Neuronal stem cell (in vitro differentiated cells): ENCODE measurements around the gene RAB13.

Experiments used
- DNase-seq: peaks from one replicate; pipeline ENCODE4 v3.0.0-alpha.2; 2013; ENCODE audit warnings: low spot score
- H2AFZ ChIP-seq: one replicate; pipeline ENCODE4 v1.6.1; 2013; ENCODE audit warnings: mild to moderate bottlenecking, low read length, inconsistent platforms
- H2AK5ac ChIP-seq: 2 replicates; pipeline ENCODE4 v1.6.1; 2013; ENCODE audit warnings: low read depth, mild to moderate bottlenecking, inconsistent platforms, low read length, moderate library complexity, mixed read lengths
- H2BK120ac ChIP-seq: 2 replicates; pipeline ENCODE4 v1.6.1; 2013; ENCODE audit warnings: low read depth, mild to moderate bottlenecking, inconsistent platforms, low read length, moderate library complexity, mixed read lengths
- H2BK12ac ChIP-seq: one replicate; pipeline ENCODE4 v1.6.1; 2013; ENCODE audit warnings: low read length, inconsistent platforms
- H2BK15ac ChIP-seq: 2 replicates; pipeline ENCODE4 v1.6.1; 2013; ENCODE audit warnings: mild to moderate bottlenecking, low read length, inconsistent platforms, mixed read lengths
- H2BK5ac ChIP-seq: one replicate; pipeline ENCODE4 v1.6.1; 2013; ENCODE audit warnings: inconsistent platforms, mild to moderate bottlenecking, low read length, moderate library complexity
- H3K14ac ChIP-seq: one replicate; pipeline ENCODE4 v1.6.1; 2013; ENCODE audit warnings: low read length, inconsistent platforms
- H3K18ac ChIP-seq: 2 replicates; pipeline ENCODE4 v1.6.1; 2013; ENCODE audit warnings: low read length, inconsistent platforms
- H3K23ac ChIP-seq: 2 replicates; pipeline ENCODE4 v1.6.1; 2013; ENCODE audit warnings: low read depth, mild to moderate bottlenecking, mixed read lengths, low read length, inconsistent platforms; ENCODE audit not compliant: poor library complexity
- H3K27ac ChIP-seq: replicated peaks from 3 replicates; pipeline ENCODE4 v1.5.1; 2013; ENCODE audit warnings: low read length, inconsistent platforms
- H3K27me3 ChIP-seq, 3 experiments: 2 replicates each; pipeline ENCODE4 v1.6.1; 2013; ENCODE audit warnings: low read length in 3 of 3, mild to moderate bottlenecking in 2 of 3, inconsistent platforms in 1 of 3, low read depth in 1 of 3, mixed read lengths in 1 of 3, moderate library complexity in 1 of 3; ENCODE audit not compliant: control insufficient read depth in 3 of 3, insufficient read depth in 3 of 3
- H3K36me3 ChIP-seq, 2 donors: replicated peaks in 1 of 2; 2 replicates each; pipeline ENCODE4 v1.6.1; 2013; ENCODE audit warnings: low read length in 2 of 2; ENCODE audit not compliant: control insufficient read depth in 2 of 2, insufficient read depth in 2 of 2
- H3K4ac ChIP-seq: 2 replicates; pipeline ENCODE4 v1.6.1; 2013; ENCODE audit warnings: inconsistent platforms, mild to moderate bottlenecking, low read length, moderate library complexity
- H3K4me1 ChIP-seq, 2 donors: 1 replicate in 1 of 2; 2 replicates in 1 of 2; pipeline ENCODE4 v1.6.1; 2013; ENCODE audit warnings: low read length in 2 of 2, low read depth in 1 of 2; ENCODE audit not compliant: control insufficient read depth in 2 of 2, insufficient read depth in 1 of 2
- H3K4me2 ChIP-seq: one replicate; pipeline ENCODE4 v1.6.1; 2013; ENCODE audit warnings: mild to moderate bottlenecking, low read length, inconsistent platforms; ENCODE audit not compliant: insufficient read depth, poor library complexity, severe bottlenecking
- H3K4me3 ChIP-seq, 2 donors: 2 replicates each; pipeline ENCODE4 v1.5.1; 2013; ENCODE audit warnings: low read length in 2 of 2, mild to moderate bottlenecking in 2 of 2, inconsistent platforms in 1 of 2, moderate library complexity in 1 of 2
- H3K79me1 ChIP-seq: one replicate; pipeline ENCODE4 v1.6.1; 2013; ENCODE audit warnings: low read depth, mild to moderate bottlenecking, inconsistent platforms, low read length, moderate library complexity
- H3K9ac ChIP-seq: one replicate; pipeline ENCODE4 v1.6.1; 2013; ENCODE audit warnings: mild to moderate bottlenecking, low read depth, low read length, inconsistent platforms; ENCODE audit not compliant: poor library complexity
- H3K9me3 ChIP-seq, 2 donors: replicated peaks in 1 of 2; 2 replicates each; pipeline versions ENCODE3 to v1.6.1; 2013; ENCODE audit warnings: low read length in 2 of 2, mild to moderate bottlenecking in 2 of 2, inconsistent platforms in 1 of 2, low read depth in 1 of 2, mixed read lengths in 1 of 2, moderate library complexity in 1 of 2; ENCODE audit not compliant: control insufficient read depth in 2 of 2, insufficient read depth in 1 of 2
- H4K8ac ChIP-seq: one replicate; pipeline ENCODE4 v1.6.1; 2013; ENCODE audit warnings: low read depth, mild to moderate bottlenecking, inconsistent platforms, low read length, moderate library complexity
- H4K91ac ChIP-seq: one replicate; pipeline ENCODE4 v1.6.1; 2013; ENCODE audit warnings: low read length, low read depth, mild to moderate bottlenecking, inconsistent platforms; ENCODE audit not compliant: poor library complexity
- WGBS, 2 donors: extraction: QIAGEN DNeasy Blood & Tissue Kit; methylation state at CpG; one replicate each; pipeline ENCODE4 v1.1.7; 2013; ENCODE audit warnings: missing lambda C conversion rate in 2 of 2, mixed read lengths in 1 of 2; ENCODE audit not compliant: insufficient read length in 2 of 2, insufficient replicate concordance in 1 of 2; ENCODE audit errors: extremely low coverage in 2 of 2; 5-methylcytosine and 5-hydroxymethylcytosine counted together

RAB13 gene

GRCh38 chr1:153951801-153952200 lies 34.3 kb downstream of the RAB13 start:
- Histone ChIP-seq H3K36me3 (peaks cover 27 to 73% of the 10 kb centered on the region in 2 donors), H2BK5ac (peak overlapping the region; percentile 13), H3K4me3 (no peak overlapping the region), H3K4ac (no peak overlapping the region), H3K4me2 (no peak overlapping the region), H2BK15ac (no peak overlapping the region), H3K23ac (no peak overlapping the region), H2AK5ac (no peak overlapping the region), H3K18ac (no peak overlapping the region), H4K91ac (no peak overlapping the region), H3K27ac (no peak overlapping the region), H4K8ac (no peak overlapping the region), H3K9me3 (no peaks in the 10 kb centered on the region), H3K9ac (peak overlapping the region; percentile 30), H3K4me1 (peaks cover 2 to 3% of the 10 kb centered on the region in 2 donors), H2BK120ac (no peak overlapping the region), H3K27me3 (no peaks in the 10 kb centered on the region), H3K14ac (no peak overlapping the region), H2BK12ac (no peak overlapping the region), H2AFZ (no peak overlapping the region), H3K79me1 (peaks cover 4% of the 10 kb centered on the region)
- DNase-seq, result no peak
- no CpG with 5 or more reads among the region's 2 CpGs for WGBS, 2 donors

GRCh38 chr1:153951183-153951582 lies 35.0 kb downstream of the RAB13 start:
- no peak overlapping the region for H4K91ac ChIP-seq
- H3K4me2 ChIP-seq, result no peak overlapping the region
- no peak overlapping the region for H2BK12ac ChIP-seq
- H3K9me3 ChIP-seq, result no peaks in the 10 kb centered on the region
- peaks cover 2 to 3% of the 10 kb centered on the region in 2 donors for H3K4me1 ChIP-seq
- DNase-seq, result no peak
- H2BK120ac ChIP-seq, result no peak overlapping the region
- H3K23ac ChIP-seq, result peak overlapping the region; percentile 47
- WGBS, 2 donors, result no CpG with 5 or more reads among the region's 11 CpGs
- no peak overlapping the region for H3K9ac ChIP-seq
- H2AK5ac ChIP-seq, result no peak overlapping the region
- H2BK15ac ChIP-seq, result no peak overlapping the region
- no peak overlapping the region for H3K4me3 ChIP-seq
- no peak overlapping the region for H3K18ac ChIP-seq
- H3K14ac ChIP-seq, result no peak overlapping the region
- H4K8ac ChIP-seq, result no peak overlapping the region
- peaks cover 4% of the 10 kb centered on the region for H3K79me1 ChIP-seq
- no peak overlapping the region for H3K4ac ChIP-seq
- peaks cover 27 to 73% of the 10 kb centered on the region in 2 donors for H3K36me3 ChIP-seq
- H2BK5ac ChIP-seq, result peak overlapping the region; percentile 13
- no peak overlapping the region for H3K27ac ChIP-seq
- H3K27me3 ChIP-seq, result no peaks in the 10 kb centered on the region
- H2AFZ ChIP-seq, result no peak overlapping the region

- H3K9ac ChIP-seq, result peak within 1 kb of the TSS; percentile 88
- no peak within 1 kb of the TSS for H3K27ac ChIP-seq
- no peaks in the 10 kb centered on the region for H3K9me3 ChIP-seq
- H4K91ac ChIP-seq, result no peak within 1 kb of the TSS
- peak within 1 kb of the TSS; percentile 89 to 94 for H3K4me3 ChIP-seq
- WGBS, 2 donors, result no CpG with 5 or more reads among the region's 28 CpGs
- H2AK5ac ChIP-seq, result peak within 1 kb of the TSS; percentile 64
- H2BK12ac ChIP-seq, result no peak within 1 kb of the TSS
- H2BK5ac ChIP-seq, result no peak within 1 kb of the TSS
- no peak within 1 kb of the TSS for H2BK120ac ChIP-seq
- H3K4ac ChIP-seq, result no peak within 1 kb of the TSS
- H3K79me1 ChIP-seq, result peaks cover 4% of the 10 kb centered on the region
- peak; percentile 76 for DNase-seq
- peaks cover 7 to 13% of the 10 kb centered on the region in 2 donors for H3K4me1 ChIP-seq
- no peak within 1 kb of the TSS for H4K8ac ChIP-seq
- H3K14ac ChIP-seq, result no peak within 1 kb of the TSS
- H3K18ac ChIP-seq, result peak within 1 kb of the TSS; percentile 88
- H3K23ac ChIP-seq, result peak within 1 kb of the TSS; percentile 82
- H2AFZ ChIP-seq, result peak within 1 kb of the TSS; percentile 89
- H2BK15ac ChIP-seq, result no peak within 1 kb of the TSS
- peak within 1 kb of the TSS; percentile 99 for H3K4me2 ChIP-seq
- peaks cover 17 to 77% of the 10 kb centered on the region in 2 donors for H3K36me3 ChIP-seq
- H3K27me3 ChIP-seq, result peaks cover 0 to 3% (median 0%) of the 10 kb centered on the region in 3 experiments
Measured at GRCh38 chr1:153946622-153947241, 39.4 kb downstream of the RAB13 start, which contains the start of gene DENND4B. Gene DENND4B, minus strand, starts transcription at chr1:153946718. Its CDS starts 2,344 bp downstream, at chr1:153944374.

- Histone ChIP-seq H3K79me1 (peaks cover 4% of the 10 kb centered on the region), H3K4me2 (peak overlapping the region; percentile 99), H3K23ac (peak overlapping the region; percentile 82), H2BK15ac (no peak overlapping the region), H3K9ac (peak overlapping the region; percentile 88), H3K4me1 (peaks cover 7 to 13% of the 10 kb centered on the region in 2 donors), H4K91ac (no peak overlapping the region), H3K27me3 (peaks cover 0 to 3% (median 0%) of the 10 kb centered on the region in 3 experiments), H4K8ac (no peak overlapping the region), H2AK5ac (peak overlapping the region; percentile 64), H2BK12ac (no peak overlapping the region), H3K9me3 (no peaks in the 10 kb centered on the region), H3K27ac (no peak overlapping the region), H2BK120ac (no peak overlapping the region), H3K18ac (peak overlapping the region; percentile 88), H3K4me3 (peak overlapping the region; percentile 89 to 94), H3K14ac (no peak overlapping the region), H2AFZ (peak overlapping the region; percentile 89), H2BK5ac (no peak overlapping the region), H3K36me3 (peaks cover 14 to 77% of the 10 kb centered on the region in 2 donors), H3K4ac (no peak overlapping the region)
- WGBS, 2 donors, result no CpG with 5 or more reads among the region's 95 CpGs
- no peak for DNase-seq
Measured at GRCh38 chr1:153945795-153946621, 40.1 kb downstream of the RAB13 start.
